Measurements from ENCODE around the gene APOA5. TPM values are rescaled to one million over a fixed set of nuclear protein-coding genes. Genes with fewer than 3 reads are reported as not detected.

Gene APOA5
- total and polyA plus RNA-seq, 2 of the 13 experiments (the other 11 are each of a cell fraction or from before 2014, with no cell fraction given): 44.0 to 49.1 TPM

- TF ChIP-seq ZNF446 (CRISPR knock-in tag; IDR thresholded peaks at IDR 0.05) (no peak; the same call in 1 of the 2 replicates), ZNF678 (CRISPR knock-in tag; IDR thresholded peaks at IDR 0.05) (no peak), ZNF687 (CRISPR knock-in tag; IDR thresholded peaks at IDR 0.05) (peak; percentile 93), SAFB2 (CRISPR knock-in tag; IDR thresholded peaks at IDR 0.05; ENCODE audit: borderline replicate concordance, low read depth) (no peak), ZNF652 (CRISPR knock-in tag; IDR thresholded peaks at IDR 0.05; ENCODE audit: borderline replicate concordance, low read depth) (no peak), U2AF1 (optimal IDR thresholded peaks at IDR 0.05; ENCODE audit: low read depth, low read length) (no peak), PREB (CRISPR knock-in tag; IDR thresholded peaks at IDR 0.05) (no peak), TP53 (CRISPR knock-in tag; conservative IDR thresholded peaks at IDR 0.05) (no peak), HMGA1 (CRISPR knock-in tag; conservative IDR thresholded peaks at IDR 0.05) (no peak), SIX4 (CRISPR knock-in tag; IDR thresholded peaks at IDR 0.05) (no peak), ZBTB34 (CRISPR knock-in tag; IDR thresholded peaks at IDR 0.05) (peak; percentile 78; the same call in 1 of the 2 replicates), ZNF589 (CRISPR knock-in tag; conservative IDR thresholded peaks at IDR 0.05) (0 out of 2 replicates have a peak, but pooled peaks have one; percentile 54), THYN1 (CRISPR knock-in tag; IDR thresholded peaks at IDR 0.05; ENCODE audit: borderline replicate concordance, low read depth) (no peak)
- TF ChIP-seq, protein P1, sequence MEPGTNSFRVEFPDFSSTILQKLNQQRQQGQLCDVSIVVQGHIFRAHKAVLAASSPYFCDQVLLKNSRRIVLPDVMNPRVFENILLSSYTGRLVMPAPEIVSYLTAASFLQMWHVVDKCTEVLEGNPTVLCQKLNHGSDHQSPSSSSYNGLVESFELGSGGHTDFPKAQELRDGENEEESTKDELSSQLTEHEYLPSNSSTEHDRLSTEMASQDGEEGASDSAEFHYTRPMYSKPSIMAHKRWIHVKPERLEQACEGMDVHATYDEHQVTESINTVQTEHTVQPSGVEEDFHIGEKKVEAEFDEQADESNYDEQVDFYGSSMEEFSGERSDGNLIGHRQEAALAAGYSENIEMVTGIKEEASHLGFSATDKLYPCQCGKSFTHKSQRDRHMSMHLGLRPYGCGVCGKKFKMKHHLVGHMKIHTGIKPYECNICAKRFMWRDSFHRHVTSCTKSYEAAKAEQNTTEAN (CRISPR knock-in tag; conservative IDR thresholded peaks at IDR 0.05): 0 out of 2 replicates have a peak, but pooled peaks have one; percentile 51
Observed at GRCh38 chr11:116791002-116791812, 472 bp downstream of the APOA5 start (continued).

Data from HepG2 (cell line).